ENCODE measurements around the gene PTGFRN. TPM values are rescaled to one million over a fixed set of nuclear protein-coding genes. Genes with fewer than 3 reads are reported as not detected.
"Not testable (repeated sequence)": the region's sequence is repeated elsewhere in the genome, so short reads cannot be mapped to it uniquely, and the experiment has no call there.

The PTGFRN gene
- total and polyA plus RNA-seq, 5 donors: 100 to 247 (median 157) TPM

- intact Hi-C loops (cut with DNase I): no loop called here
- H3K4me3 ChIP-seq (ENCODE audit: low read length): no peak overlapping the region
- H3K4me1 ChIP-seq (ENCODE audit: control insufficient read depth, insufficient read depth, low read length): peaks cover 10% of the 10 kb centered on the region
- H3K27ac ChIP-seq (ENCODE audit: low read length): no peak overlapping the region
- no peak for DNase-seq
- 91% methylated on average over 6 of the region's 6 CpGs for WGBS
- H3K27me3 ChIP-seq (ENCODE audit: control insufficient read depth, insufficient read depth): no peaks in the 10 kb centered on the region
- no peaks in the 10 kb centered on the region for H3K9me3 ChIP-seq (ENCODE audit: control insufficient read depth, low read length)
- no peak for ATAC-seq
Measured at GRCh38 chr1:116874733-116875249, 34.9 kb upstream of the PTGFRN start.

GRCh38 chr1:116875391-116875790 is 34.3 kb upstream of the PTGFRN start:
- 84% methylated on average over 14 of the region's 14 CpGs for WGBS
- DNase-seq (peak in 1 of 3 donors; percentile 38), ATAC-seq (no peak)
- peaks cover 10% of the 10 kb centered on the region for H3K4me1 ChIP-seq (ENCODE audit: control insufficient read depth, insufficient read depth, low read length)
- no peak overlapping the region for H3K4me3 ChIP-seq (ENCODE audit: low read length)
- H3K9me3 ChIP-seq (ENCODE audit: control insufficient read depth, low read length): no peaks in the 10 kb centered on the region
- intact Hi-C loops (cut with DNase I): no loop called here
- H3K27me3 ChIP-seq (ENCODE audit: control insufficient read depth, insufficient read depth): no peaks in the 10 kb centered on the region
- H3K27ac ChIP-seq (ENCODE audit: low read length): no peak overlapping the region

GRCh38 chr1:116875946-116876345 is 33.8 kb upstream of the PTGFRN start:
- H3K27ac ChIP-seq (ENCODE audit: low read length); H3K4me3 ChIP-seq (ENCODE audit: low read length); H3K4me1 ChIP-seq (ENCODE audit: control insufficient read depth, insufficient read depth, low read length); H3K9me3 ChIP-seq (ENCODE audit: control insufficient read depth, low read length); ATAC-seq; H3K27me3 ChIP-seq (ENCODE audit: control insufficient read depth, insufficient read depth); intact Hi-C loops (cut with DNase I); DNase-seq: not testable (repeated sequence)
- 96% methylated on average over 6 of the region's 6 CpGs for WGBS

GRCh38 chr1:116877141-116877818 is 32.4 kb upstream of the PTGFRN start:
- Histone ChIP-seq H3K27me3 (ENCODE audit: control insufficient read depth, insufficient read depth) (no peaks in the 10 kb centered on the region), H3K9me3 (ENCODE audit: control insufficient read depth, low read length) (no peaks in the 10 kb centered on the region), H3K4me1 (ENCODE audit: control insufficient read depth, insufficient read depth, low read length) (peaks cover 10% of the 10 kb centered on the region), H3K4me3 (ENCODE audit: low read length) (no peak overlapping the region), H3K27ac (ENCODE audit: low read length) (no peak overlapping the region)
- intact Hi-C loops (cut with DNase I): no loop called here
- DNase-seq: no peak
- ATAC-seq: peak in 1 of 2 donors; percentile 27
- WGBS: 30% methylated on average over 2 of the region's 2 CpGs

GRCh38 chr1:116878804-116879477 is 30.8 kb upstream of the PTGFRN start:
- WGBS: 29% methylated on average over 10 of the region's 10 CpGs
- intact Hi-C loops (cut with DNase I): no loop called here
- Histone ChIP-seq H3K27me3 (ENCODE audit: control insufficient read depth, insufficient read depth) (no peaks in the 10 kb centered on the region), H3K9me3 (ENCODE audit: control insufficient read depth, low read length) (no peaks in the 10 kb centered on the region), H3K4me3 (ENCODE audit: low read length) (no peak overlapping the region), H3K4me1 (ENCODE audit: control insufficient read depth, insufficient read depth, low read length) (peaks cover 10% of the 10 kb centered on the region), H3K27ac (ENCODE audit: low read length) (no peak overlapping the region)
- peak in 1 of 2 donors; percentile 23 for ATAC-seq
- peak in 2 of 3 donors; percentile 67 to 69 for DNase-seq

GRCh38 chr1:116879478-116880133 is 30.1 kb upstream of the PTGFRN start:
- H3K27me3 ChIP-seq (ENCODE audit: control insufficient read depth, insufficient read depth): no peaks in the 10 kb centered on the region
- H3K9me3 ChIP-seq (ENCODE audit: control insufficient read depth, low read length): no peaks in the 10 kb centered on the region
- ATAC-seq (no peak), DNase-seq (peak in 1 of 3 donors; percentile 45)
- intact Hi-C loops (cut with DNase I): no loop called here
- H3K4me1 ChIP-seq (ENCODE audit: control insufficient read depth, insufficient read depth, low read length): peaks cover 10% of the 10 kb centered on the region
- no peak overlapping the region for H3K4me3 ChIP-seq (ENCODE audit: low read length)
- 88% methylated on average over 10 of the region's 10 CpGs for WGBS
- H3K27ac ChIP-seq (ENCODE audit: low read length): no peak overlapping the region

GRCh38 chr1:116880917-116881316 is 28.8 kb upstream of the PTGFRN start:
- ATAC-seq: peak; percentile 25 to 63
- Histone ChIP-seq H3K27ac (ENCODE audit: low read length) (no peak overlapping the region), H3K27me3 (ENCODE audit: control insufficient read depth, insufficient read depth) (no peaks in the 10 kb centered on the region), H3K9me3 (ENCODE audit: control insufficient read depth, low read length) (no peaks in the 10 kb centered on the region), H3K4me3 (ENCODE audit: low read length) (no peak overlapping the region), H3K4me1 (ENCODE audit: control insufficient read depth, insufficient read depth, low read length) (peaks cover 10% of the 10 kb centered on the region)
- intact Hi-C loops (cut with DNase I): no loop called here
- DNase-seq: peak in 2 of 3 donors; percentile 79 to 83
- WGBS: 76% methylated on average over 5 of the region's 5 CpGs

GRCh38 chr1:116881879-116882520 is 27.7 kb upstream of the PTGFRN start:
- intact Hi-C loops (cut with DNase I): no loop called here
- ATAC-seq (peak; percentile 75 to 80), DNase-seq (peak in 2 of 3 donors; percentile 59 to 68)
- Histone ChIP-seq H3K27ac (ENCODE audit: low read length) (peak overlapping the region; percentile 29), H3K9me3 (ENCODE audit: control insufficient read depth, low read length) (no peaks in the 10 kb centered on the region), H3K4me1 (ENCODE audit: control insufficient read depth, insufficient read depth, low read length) (peaks cover 10% of the 10 kb centered on the region), H3K27me3 (ENCODE audit: control insufficient read depth, insufficient read depth) (no peaks in the 10 kb centered on the region), H3K4me3 (ENCODE audit: low read length) (no peak overlapping the region)
- WGBS: 64% methylated on average over 9 of the region's 9 CpGs

- DNase-seq (no peak), ATAC-seq (no peak)
- intact Hi-C loops (cut with DNase I): no loop called here
- 91% methylated on average over 4 of the region's 4 CpGs for WGBS
- Histone ChIP-seq H3K4me3 (ENCODE audit: low read length) (no peak overlapping the region), H3K9me3 (ENCODE audit: control insufficient read depth, low read length) (no peaks in the 10 kb centered on the region), H3K27ac (ENCODE audit: low read length) (no peak overlapping the region), H3K4me1 (ENCODE audit: control insufficient read depth, insufficient read depth, low read length) (peaks cover 8% of the 10 kb centered on the region), H3K27me3 (ENCODE audit: control insufficient read depth, insufficient read depth) (no peaks in the 10 kb centered on the region)
Measured at GRCh38 chr1:116882866-116883265, 26.9 kb upstream of the PTGFRN start.

GRCh38 chr1:116886291-116886878 is 23.3 kb upstream of the PTGFRN start:
- DNase-seq (no peak), ATAC-seq (peak in 1 of 2 donors; percentile 19)
- WGBS: 78% methylated on average over 1 of the region's 1 CpG
- H3K27ac ChIP-seq (ENCODE audit: low read length): no peak overlapping the region
- intact Hi-C loops (cut with DNase I): no loop called here
- H3K4me3 ChIP-seq (ENCODE audit: low read length): no peak overlapping the region
- H3K27me3 ChIP-seq (ENCODE audit: control insufficient read depth, insufficient read depth): no peaks in the 10 kb centered on the region
- no peaks in the 10 kb centered on the region for H3K9me3 ChIP-seq (ENCODE audit: control insufficient read depth, low read length)
- peaks cover 2% of the 10 kb centered on the region for H3K4me1 ChIP-seq (ENCODE audit: control insufficient read depth, insufficient read depth, low read length)
